Right renal pelvis (tissue), 4 donors: ENCODE data around the gene LRCH4. TPM values are rescaled to one million over a fixed set of nuclear protein-coding genes. Genes with fewer than 3 reads are reported as not detected.
"Not testable (repeated sequence)": the region's sequence is repeated elsewhere in the genome, so short reads cannot be mapped to it uniquely, and the experiment has no call there.

Experiments used
- DNase-seq, 4 donors: peaks; one replicate each; pipeline ENCODE4 v3.0.0-alpha.2; 2013; ENCODE audit warnings: low read depth in 4 of 4, low spot score in 3 of 4, missing footprints in 1 of 4
- polyA plus RNA-seq, 4 donors: library from polyadenylated mRNA; unstranded; fragments of 120-200 nt; gene quantifications; one replicate each; pipeline ENCODE4 v1.2.1, GENCODE V29; 2013; ENCODE audit not compliant: insufficient read length in 4 of 4

Gene LRCH4
- polyA plus RNA-seq, 4 donors, result 34.4 to 49.1 (median 37.2) TPM

DNA sequence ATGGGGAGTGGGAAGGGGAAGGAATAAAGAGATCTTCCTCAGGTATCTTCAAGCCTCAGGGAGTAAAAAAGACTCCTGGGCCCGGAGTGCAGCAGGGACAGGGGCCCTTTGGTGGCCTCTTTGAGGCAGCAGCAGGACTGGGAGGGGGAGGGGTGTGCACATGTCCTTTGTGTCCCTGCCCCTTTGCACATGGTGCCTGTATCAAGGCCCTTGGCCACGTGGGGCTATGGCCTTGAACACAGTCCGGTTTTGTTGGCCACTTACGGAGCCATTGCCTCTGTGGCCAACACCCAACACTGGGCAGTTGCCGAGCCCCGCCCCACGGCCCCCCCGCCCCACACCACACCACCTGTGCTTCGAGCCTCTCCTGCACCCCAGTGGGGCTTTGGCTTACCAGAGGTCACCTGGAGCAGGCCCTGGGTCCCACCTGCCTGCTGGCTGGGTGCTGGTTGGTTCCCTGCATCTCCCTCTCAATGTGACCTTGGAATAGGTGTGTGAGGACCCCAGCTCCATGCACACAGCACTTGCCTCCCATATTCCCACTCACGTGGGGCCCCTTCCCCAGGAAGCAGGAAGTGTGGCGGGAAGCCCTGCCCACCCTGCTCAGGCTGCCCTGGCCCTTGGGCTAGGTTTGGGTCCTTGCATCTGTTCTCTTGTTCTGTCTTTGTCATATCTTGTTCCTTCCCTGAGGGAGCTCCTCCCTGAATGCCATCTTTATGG is 17.6 kb downstream of the LRCH4 start:
- DNase-seq, result no peak

DNA sequence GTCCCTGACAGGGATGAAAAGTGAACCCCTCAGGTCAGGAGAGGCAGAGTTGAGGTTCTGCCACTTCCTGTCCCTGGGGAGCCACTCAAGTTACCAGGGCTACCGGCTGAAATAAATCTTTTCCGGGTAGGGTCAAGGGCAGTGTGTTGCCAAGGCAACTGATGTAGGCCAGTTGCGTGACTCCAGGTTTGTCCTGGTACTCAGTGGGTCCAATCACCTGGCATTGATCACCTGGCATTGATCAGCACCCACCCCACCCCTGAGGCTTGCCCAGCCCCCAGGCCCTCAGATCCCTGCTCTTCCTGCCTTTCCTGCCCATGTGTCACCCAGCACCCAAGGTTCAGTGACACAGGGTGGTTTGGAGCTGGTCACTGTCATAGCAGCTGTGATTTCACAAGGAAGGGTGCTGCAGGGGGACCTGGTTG is 18.2 kb downstream of the LRCH4 start:
- DNase-seq, result no peak

DNA sequence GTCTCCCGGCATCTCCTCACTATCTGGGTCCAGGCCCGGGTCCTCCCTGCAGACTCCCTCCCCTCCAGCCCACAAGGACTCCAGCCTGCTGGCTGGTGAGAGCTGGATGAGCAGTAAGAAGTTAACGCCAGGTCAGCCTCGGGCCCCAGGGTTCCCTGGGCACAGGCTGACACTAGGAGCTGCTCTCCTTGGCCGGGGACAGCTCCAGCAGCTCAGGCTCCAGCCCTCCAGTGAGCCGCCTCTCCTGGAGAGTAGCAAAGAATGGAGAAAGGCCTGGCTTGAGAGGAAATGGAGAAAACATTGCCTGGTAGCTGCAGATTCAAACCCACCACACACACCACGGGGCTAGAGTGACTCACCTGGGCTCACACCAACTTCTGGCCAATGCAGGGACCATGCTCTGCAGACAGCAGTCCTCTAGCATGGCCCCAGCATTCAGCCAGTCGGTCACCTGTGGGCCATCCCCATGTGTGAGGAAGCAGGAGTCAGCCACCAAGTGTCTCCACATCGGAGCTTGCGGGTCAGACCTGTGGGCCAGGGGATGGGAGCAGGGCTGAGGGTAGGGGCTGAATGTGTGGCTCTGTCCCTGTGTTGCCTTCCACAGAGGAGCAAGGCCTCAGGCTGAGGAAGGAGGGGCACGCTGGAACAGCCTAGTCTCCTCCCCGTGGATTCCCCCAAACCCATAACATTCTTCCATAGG is 18.7 kb downstream of the LRCH4 start:
- DNase-seq, result no peak

DNA sequence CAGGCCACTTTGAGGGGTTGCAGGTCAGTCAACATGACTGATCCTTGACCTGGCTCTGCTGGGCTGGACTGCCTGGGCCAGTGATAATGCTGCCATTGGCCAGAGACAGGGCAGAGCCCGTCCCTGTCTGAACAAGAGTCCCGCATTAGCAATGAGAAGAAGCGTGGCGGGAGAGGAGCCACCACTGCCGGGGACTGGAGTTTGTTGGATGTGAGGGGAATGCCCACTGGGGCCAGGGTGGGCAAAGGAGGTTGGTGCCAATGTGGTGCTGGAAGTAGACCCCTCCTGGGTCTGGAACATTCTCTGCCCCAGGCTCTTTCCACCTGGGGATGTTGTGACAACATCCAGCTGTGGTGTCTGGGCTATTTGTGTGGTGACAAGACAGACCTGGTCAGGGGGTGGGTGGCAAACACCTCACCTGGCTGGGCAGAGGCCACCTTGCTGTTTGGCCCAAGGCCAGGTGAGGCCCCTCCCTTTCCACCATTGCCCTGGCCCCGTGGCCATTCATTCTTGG is 19.9 kb downstream of the LRCH4 start:
- no peak for DNase-seq

DNA sequence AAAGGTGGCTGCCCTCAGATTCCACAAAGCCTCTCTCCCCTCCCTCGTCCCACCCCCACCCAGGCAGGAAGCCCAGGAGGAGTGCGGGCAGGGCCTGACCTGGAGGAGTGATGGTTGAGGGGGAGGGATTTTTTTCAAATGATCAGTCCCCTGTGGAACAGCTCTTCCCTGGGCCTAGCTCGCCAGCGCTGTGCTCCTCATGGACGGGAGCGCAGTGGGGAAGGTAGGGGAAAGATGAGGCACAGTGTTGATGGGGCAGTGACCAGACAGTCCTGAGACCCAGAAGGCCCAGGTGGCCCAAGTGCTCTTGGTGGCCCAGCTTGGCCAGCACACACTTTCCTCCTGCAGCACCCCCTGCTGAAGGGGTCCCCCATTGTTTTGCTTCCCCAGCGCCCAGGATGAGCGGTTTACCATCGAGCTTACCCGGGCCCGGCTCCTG is 20.8 kb downstream of the LRCH4 start:
- DNase-seq, result no peak

DNA sequence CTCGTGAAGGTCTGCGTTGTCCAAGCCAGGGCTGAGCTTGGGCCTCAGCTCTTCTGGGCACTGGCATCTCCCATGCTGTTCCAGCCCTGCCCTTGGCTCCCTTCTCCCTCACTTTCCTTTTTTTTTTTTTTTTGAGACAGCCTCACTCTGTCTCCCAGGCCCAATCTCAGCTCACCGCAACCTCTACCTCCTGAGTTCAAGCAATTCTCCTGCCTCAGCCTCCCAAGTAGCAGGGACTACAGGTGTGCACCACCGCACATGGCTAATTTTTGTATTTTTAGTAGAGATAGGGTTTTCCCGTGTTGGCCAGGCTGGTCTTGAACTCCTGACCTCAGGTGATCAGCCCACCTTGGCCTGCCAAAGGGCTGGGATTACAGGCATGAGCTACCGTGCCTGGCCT is 21.5 kb downstream of the LRCH4 start:
- DNase-seq, result not testable (repeated sequence)

DNA sequence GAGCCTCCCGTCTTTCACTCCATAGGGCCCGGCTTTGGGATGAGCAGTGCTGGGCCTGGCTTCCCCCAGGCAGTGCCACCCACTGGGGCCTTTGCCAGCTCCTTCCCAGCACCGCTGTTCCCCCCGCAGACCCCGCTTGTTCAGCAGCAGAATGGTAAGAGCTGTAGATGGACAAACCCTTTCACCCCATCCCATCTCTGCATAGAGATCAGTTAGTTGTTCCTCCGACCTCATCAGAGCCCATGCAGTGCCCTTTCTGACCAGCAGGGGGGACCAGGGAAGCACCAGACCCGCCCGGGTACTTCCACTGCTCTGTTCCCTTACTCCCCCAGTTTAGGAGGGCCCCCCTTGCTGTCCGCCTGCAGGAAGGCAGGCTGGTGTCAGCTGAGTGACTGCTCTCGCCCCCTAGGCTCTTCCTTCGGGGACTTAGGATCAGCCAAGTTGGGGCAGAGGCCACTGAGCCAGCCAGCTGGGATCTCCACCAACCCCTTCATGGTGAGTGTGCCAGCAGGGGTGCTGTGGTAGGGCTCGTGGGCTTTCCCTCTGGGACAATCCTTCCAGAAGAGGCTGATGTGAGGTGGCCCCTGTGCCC is 22.0 kb downstream of the LRCH4 start:
- DNase-seq, result no peak

DNA sequence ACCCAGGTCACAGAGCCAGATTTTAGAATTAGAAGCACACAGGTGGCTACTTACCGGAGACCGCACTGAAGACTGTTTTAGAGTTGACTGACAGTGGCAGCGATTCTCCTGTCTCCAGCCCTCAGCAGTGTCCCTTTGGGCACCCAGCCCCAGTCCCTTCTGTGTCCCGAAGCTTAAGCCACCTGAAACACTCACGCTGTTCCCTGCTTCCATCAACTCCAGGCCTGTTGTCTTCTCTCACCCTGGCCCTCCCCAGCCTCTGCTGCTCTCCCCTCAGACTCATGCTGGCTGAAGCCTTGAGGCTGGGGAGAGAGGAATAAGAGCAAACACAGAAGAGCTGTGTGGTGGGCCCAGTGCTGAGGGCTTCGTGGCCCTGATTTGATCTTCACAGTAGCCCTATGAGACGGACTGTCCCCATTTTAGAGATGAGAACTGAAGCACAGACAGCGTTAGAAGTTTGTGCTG is 22.8 kb downstream of the LRCH4 start:
- DNase-seq, result no peak

DNA sequence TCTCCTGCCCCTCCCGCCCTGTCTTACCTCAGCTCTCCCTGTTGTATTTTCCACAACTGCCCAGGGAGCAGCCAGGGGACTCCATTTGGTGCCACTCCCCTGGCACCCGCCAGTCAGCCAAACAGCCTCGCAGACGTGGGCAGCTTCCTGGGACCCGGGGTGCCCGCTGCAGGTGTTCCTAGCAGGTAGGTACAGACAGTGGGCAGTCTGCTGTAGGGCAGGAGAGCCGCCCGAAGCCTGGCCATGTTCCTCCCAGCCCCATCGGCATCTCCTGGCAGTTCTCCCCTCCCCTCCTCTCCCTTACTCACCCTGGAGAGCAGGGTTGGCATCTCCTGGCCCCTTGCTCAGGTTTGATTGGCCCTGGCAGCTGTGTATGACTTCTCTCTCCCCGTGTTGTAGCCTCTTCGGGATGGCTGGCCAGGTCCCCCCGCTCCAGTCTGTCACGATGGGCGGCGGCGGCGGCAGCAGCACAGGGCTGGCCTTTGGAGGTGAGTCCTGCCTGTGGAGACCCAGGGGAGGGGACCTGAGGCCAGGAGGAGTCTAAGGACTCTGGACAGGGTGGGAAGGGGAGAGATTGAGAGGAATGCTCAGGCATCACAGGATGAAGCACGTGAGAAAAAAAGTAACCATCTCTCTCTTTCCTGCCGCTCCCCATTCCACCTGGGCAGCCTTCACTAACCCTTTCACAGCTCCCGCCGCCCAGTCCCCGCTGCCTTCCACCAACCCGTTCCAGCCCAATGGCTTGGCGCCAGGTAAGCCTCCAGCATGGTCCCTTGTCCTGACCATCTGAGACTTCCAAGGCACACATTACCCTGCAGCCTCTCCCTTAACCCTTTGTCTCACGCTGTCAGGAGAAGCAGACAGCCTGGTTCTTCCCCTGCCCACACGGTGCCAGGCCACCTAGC is 23.5 kb downstream of the LRCH4 start:
- no peak for DNase-seq

DNA sequence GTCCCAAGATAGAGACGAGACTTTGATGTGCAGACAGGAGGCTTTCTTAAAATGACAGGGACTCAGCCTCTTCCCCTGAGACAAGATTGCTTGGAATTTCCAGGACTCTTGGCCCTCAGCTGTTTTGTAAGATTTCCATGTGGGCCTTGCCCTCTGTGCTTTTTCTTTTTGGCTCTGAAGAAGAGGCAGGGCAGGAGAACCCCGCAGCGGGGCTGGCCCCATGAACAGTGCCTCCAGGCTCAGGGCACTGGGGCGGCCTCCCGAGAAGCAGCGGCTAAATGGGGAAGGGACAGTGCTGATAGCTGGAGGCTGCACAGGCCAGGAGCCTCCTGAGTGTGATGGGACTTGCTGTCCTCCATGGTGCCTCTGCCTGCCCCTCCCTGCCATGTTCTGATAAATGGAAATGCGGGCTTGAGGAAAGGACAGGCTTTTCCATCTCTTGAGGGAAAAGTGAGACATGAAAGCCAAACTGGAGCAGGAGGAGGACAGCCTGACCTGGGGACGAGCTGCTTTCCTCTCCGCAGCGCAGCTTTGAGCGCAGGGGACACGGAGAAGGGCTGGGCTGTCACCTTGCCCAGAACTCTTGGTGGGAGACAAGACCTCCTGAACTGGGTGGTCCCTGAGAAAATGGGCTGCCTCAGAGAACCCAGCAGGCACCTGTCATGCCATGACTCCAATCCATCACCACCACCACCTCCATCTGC is 24.3 kb downstream of the LRCH4 start:
- DNase-seq, result no peak

DNA sequence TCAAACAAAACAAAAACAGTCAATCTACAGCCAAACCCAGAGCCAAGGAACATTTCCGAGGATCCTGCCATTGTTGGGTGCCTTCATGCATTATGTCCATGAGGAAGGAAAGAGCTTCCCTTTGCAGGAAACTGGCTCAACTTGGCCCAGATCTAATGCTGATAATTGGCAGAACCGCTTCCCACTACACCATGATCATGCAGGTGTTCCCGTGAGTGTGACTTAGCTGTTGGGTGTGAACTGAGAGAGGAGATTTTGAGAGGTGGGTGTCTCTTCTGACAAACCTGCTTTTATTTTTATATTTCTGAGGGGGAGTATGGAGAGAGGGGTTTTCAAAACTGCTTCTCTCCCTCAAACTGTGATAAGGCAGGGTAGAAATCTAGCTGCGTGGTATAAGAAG is 26.8 kb downstream of the LRCH4 start:
- no peak for DNase-seq

DNA sequence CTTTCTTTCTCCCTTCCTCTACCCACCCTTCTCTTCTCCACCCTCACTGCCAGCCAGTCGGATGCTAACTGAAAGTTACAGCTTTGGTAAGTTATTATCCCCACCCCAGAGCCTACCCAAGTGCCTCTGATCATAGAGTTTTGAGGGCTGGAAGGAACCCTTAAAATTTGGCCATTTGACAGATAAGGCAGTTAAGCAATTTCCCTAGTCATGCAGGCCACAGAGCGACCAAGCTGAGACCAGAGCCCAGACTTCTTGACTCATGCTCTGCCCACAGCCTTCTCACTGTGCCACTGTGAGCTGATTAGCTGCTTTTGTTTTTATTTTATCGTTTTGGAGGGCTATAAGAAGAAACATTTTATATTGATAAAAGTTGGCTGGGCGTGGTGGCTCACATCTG is 29.4 kb downstream of the LRCH4 start:
- DNase-seq, result no peak

DNA sequence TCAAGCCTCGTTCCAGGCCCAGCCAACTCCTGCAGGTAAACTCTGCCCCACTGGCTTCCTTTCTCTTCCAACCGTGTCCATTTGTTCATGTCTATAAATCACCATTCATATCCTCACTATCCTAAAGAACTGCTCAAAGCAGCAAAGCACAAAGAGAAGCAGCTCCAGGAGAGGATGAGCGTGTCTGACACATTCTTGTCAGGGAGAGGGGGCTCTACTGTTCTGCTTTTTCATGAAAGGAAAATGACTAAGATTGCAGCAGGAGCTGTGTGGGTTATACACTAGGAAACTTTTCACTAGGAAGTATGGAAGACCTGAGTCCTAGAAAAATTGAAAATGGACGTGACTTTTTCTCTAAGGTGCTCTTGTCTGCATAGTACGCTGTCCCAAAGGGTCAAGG is 30.2 kb downstream of the LRCH4 start:
- DNase-seq, result no peak

DNA sequence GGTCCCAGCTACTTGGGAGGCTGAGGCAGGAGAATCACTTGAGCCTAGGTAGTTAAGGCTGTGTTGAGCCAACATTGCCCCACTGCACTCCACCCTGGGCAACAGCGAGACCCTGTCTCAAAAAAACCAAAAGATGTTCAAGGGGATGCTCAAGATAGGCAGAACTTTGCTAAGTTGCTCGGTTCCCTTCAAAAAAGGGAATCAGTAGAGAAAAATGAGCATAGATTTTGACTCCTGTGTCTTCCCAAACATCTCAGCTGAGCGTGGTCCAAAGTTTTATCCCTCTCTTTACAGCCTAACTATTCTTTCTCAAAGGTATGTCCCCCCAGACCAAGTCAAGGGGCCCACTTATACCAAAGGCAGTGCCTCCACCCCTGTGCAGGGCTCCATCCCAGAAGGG is 32.9 kb downstream of the LRCH4 start:
- DNase-seq, result no peak

DNA sequence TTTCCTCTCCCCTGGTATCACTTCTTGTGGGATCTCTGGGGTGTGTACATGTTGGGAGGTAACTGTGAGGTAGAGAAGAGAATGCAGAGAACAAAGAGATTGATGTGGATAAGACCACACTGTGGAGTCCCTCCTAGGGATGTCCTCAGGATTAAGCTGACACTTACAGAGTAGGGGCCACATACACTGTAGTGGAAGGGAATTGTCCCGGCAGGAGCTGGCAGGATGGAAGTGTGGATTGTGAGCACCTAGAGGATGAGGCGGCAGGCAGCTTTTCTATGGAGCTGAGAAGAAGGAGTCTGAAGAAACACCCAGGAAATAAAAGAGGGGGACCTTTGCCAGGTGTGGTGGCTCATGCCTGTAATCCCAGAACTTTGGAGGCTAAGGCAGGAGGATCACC is 33.4 kb downstream of the LRCH4 start:
- DNase-seq, result no peak

DNA sequence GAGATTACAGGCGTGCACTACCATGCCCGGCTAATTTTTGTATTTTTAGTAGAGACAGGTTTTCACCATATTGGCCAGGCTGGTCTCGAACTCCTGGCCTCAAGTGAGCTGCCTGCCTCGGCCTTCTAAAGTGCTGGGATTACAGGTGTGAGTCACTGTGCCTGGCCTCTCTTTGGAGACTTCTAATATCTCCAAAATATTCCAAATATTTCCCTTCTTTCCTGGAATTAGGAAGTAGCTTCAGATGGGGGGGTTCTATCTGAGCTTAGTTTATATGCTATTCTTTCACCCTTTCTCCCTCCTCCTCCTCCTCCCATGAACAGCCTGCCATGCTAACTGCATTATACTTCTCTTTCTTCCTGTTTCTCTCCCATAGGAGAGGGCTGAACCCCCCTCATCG is 37.5 kb downstream of the LRCH4 start:
- DNase-seq, result not testable (repeated sequence)

DNA sequence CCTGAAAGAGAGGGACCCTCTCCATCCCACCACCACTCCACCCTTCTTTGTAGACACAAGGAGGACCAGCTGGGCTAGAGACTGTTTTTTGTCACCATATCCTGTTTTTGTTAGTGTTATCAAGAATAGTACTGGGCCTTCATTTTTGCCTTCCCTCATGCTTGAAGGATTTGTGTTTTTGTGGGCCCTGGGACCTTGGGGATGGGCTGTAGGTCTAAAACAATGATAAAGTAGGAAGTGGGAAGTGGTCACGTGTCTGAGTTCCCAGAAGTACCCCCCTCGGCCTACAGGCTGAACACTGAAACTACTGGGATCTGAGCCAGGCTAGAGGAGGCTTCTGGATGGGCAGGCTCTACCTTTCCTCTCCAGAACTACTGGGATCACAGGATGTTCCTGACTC is 38.1 kb downstream of the LRCH4 start:
- DNase-seq, result no peak

DNA sequence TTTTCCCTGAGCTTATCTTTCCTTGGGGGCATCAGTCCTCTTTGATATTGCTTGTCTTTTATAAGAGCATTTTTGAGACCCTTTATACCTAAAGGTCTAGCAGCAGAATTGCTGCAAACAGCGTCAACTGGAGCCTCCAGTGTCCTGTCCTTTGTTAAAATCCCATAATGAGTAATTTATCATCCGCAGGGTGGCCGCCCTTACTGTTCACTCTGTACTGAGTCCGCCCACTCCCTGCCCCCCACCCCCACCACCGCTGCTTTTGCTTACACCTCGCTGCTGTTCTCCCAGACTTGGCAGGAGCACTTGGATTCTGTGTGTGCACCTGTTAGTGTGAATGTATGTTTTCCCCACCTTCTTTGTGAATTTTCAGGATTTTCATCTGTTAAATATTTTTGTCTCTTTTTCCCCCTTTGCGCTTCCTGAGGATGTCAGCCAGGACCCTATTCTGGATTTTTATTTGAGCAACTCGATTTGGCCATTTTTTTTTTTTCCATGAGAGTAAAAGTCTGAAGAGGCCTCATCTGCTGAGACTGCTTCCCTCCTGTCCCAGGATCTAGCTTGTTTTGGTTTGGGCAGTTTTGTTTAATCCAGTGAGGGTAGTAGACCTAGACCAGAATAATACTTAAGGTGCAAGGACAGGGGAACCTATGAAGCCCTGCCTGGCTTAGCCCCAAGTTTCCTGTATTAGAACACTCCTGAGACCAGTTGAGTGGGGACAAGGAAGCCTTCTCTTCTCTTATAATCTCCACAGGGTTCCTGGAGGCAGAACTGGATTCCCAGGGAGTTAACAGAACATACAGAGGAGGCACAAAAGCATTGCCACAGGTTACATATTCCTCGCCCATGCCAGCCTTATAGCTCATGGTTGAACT is 38.8 kb downstream of the LRCH4 start:
- DNase-seq, result no peak
